ENCODE data around the gene RABAC1.

The RABAC1 gene

DNA sequence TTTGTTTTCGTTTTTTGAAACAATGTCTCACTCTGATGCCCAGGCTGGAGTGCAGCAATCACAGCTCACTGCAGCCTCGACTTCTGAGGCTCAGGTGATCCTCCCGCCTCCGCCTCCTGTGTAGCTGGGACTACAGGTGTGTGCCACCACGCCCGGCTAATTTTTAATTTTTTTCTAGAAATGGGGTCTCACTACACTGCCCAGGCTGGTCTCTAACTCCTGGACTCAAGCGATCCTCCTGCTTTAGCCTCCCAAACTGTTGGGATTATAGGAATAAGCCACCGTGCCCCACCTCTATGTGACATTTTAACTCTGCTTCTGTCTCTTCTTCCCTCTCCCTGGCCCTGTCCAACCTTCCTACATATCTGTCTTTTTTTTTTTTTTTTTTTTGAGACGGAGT, 29.8 kb upstream of the RABAC1 start:
- DNase-seq: no peak

DNA sequence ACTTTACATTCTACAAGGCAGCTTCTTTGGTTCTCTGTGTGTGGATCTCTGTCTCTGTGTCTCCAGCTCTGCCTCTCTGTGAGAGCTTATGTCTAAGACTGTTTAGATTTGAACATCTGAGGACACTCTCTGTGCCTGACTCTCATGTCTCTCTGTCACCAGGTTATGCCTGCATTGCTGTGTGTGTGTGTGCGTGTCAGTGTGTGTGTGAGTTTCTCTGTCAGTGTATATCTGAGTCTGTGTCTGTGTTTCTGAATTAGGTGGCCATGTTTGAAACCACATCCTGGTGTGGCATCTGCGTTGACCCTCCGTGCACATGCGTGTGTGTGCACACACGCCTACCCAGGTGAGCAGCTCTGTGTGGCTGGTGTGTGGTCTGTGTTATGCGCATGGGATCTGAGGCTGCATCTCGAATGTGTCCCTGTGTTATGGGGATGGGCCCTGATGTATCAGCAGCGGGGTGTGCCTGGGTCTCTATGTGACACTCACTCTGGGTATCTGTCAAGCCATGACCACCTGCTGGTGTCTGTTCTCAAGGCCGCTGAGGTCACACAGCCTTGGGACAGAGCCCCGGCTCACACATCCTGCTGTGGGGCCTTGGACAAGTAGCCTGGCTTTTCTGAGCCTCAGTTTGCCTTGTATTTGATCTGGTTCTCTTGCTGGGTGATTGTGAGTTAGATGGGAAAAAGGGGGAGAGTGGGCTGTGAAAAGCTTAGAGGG, 28.2 kb upstream of the RABAC1 start:
- DNase-seq: no peak

DNA sequence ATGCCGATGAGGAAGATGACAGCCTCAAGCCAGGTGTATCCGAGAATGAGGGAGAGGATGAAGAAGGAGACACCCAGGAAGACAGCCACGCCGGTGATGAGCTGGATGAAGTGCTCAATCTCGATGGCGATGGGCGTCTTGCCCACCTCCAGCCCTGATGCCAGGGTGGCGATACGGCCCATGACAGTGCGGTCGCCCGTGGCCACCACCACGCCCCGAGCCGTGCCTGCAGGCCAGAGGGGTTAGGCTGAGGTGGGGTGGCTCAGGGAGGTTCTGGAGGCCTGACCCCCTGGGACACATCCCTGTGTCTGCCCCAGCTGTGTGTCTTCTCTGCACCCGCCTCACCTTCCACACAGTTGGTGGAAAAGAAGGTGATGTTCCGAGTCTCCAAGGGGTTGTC, 25.8 kb upstream of the RABAC1 start:
- no peak for DNase-seq

DNA sequence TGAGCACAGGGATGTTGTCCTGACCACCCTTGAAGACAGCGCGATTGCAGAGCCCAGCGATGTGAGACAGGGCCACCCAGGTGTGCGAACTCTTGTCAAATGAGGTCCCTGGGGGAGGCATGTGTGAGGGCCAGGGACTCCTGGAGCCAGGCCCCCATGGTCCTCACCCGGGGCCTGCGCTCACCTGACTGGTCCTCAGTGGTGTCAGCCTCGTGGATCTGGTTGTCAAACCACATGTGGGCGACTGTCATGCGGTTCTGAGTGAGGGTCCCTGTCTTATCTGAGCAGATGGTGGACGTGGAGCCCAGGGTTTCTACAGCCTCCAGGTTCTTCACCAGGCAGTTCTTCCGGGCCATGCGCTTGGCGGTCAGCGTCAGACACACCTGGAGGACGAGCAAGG, 22.6 kb upstream of the RABAC1 start:
- DNase-seq: no peak

DNA sequence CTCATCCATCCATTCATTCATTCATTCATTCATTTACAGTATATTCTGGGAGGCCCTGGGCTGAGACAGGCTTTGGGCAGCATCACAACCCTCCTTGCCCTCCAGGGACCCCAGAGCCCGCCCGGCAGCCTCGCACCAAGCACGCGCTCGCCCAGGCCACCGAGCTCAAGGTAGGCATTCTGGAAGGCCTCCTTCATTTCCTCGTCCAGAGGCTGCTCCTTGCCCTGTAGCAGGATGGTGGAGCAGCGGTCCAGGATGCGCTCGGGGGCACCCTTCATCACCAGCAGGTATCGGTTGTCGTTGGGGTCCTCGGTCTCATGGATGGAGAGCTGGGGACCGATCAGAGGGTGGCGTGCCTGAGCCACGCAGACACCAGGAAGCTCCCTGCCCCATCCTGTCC, 19.3 kb upstream of the RABAC1 start:
- DNase-seq: no peak

DNA sequence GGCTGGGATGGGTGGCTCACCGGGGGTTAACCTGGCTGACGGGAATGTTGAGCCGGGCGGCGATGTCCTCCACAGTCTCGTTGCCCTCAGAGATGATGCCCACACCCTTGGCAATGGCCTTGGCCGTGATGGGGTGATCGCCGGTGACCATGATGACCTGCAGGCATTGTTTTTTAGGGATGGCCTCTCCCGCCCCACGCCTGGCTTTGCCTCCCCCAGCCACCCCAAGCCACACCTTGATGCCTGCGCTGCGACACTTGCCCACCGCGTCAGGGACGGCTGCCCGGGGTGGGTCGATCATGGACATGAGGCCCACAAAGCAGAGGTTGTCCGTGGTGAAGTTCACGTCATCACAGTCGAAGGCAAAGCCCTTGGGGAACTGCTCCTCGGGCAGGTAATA, 18.8 kb upstream of the RABAC1 start:
- DNase-seq: no peak

DNA sequence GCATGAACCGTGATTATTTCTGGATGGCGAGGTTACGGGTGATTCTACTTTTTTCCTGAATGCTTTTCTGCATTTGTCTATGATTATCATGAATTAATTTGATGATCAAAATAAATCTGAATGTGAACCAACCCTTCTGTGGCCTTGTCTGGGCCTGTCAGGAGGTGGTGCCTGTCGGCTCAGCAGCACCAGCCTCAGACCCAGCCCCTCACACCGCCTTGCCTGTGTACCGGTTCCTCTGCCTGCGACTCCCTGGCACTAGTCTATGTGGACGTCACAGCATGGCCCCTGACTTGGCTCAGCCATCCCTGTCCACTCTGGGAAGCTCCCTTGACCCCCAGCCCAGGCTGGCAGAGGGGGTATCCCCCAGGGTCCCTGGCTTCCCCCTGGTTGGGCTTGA, 15.5 kb upstream of the RABAC1 start:
- DNase-seq: no peak

DNA sequence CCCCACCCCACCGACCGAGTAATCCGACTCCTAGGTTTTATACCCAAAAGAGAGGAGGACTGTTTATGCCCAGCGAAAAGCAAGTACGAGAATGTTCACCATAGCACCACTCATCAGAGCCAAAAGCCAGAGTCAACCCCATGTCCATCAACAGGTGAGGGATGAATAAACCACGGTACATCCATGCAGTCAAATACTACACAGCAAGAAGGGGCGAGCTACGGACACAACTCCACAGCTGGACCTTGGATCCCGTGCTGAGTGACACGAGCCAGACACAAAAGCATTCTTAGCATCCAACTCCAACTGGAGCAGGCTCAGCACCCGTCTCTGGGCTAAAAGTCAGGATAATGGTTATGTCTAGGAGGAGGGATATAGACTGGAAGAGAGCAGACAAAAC, 12.2 kb upstream of the RABAC1 start:
- no peak for DNase-seq

DNA sequence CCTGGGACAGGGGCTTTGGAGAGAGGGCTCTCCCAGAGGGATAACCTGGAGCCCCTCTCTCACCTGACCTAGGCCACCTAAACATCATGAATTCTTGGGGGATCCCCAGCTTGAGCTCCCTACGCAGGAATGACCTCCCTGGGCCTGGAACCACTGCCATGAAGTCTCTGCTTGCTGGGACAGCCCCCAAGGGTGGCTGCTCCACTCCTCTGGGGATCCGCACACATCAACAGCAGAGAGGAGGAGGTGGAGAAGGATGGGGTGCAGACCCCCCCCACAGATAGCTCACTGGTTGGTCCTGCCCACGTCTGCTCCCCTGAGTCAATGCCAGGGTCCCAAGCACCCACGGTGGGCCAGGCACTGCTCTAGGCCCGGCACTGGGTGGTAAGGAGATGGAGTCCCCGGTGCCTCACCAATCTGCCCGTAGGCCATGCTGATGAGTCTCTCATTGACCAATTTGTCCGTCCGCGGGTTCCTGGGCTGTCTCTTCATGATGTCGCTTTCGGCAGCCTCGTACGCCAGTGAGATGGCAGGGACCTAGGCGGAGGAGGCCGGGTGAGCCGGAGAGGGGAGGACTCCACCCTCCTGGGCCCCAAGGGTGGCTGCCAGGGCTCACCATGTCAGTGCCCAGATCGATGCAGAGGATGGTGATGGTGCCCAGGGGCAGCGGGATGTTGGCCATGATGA, 10.8 kb upstream of the RABAC1 start:
- DNase-seq: no peak

DNA sequence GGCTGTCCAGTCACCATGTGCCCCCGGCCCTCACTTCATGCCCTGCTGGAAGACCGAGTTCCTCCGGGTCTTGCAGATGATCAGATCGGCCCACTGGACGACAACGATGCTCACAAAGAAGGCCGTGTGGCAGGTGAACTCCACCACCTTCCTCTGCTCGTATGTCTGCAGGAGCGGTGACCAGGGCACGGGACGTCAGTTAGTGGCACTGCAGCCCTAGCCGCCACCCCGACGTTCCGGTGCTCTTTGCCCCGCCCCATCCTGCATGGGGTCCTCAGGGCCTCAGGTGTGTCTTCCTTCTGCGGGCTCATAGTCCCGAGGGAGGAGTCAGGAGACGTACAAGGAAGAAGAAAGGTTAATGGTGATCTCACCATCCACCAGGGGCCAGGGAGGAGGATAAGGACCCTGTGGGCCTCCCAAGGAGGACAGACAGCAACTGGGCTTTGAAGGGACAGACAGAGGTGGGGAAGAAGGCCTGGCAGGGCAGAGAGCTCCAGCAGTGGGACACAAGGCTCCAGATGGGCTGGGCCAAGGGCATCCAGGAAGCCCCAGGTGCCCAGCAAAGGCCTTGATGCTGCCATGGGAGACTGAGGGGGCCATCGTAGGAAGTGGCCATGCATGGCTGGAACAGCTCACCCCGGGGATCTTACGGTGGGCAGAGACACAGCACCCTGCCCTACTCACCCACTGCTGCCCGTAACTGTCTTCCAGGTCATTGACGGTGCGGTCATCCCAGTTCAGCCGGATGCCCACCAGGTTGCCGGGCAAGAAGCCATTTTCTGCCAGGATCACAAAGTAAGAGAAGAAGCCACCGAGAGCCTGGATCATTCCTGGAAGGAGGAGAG, 9.9 kb upstream of the RABAC1 start:
- DNase-seq: no peak

DNA sequence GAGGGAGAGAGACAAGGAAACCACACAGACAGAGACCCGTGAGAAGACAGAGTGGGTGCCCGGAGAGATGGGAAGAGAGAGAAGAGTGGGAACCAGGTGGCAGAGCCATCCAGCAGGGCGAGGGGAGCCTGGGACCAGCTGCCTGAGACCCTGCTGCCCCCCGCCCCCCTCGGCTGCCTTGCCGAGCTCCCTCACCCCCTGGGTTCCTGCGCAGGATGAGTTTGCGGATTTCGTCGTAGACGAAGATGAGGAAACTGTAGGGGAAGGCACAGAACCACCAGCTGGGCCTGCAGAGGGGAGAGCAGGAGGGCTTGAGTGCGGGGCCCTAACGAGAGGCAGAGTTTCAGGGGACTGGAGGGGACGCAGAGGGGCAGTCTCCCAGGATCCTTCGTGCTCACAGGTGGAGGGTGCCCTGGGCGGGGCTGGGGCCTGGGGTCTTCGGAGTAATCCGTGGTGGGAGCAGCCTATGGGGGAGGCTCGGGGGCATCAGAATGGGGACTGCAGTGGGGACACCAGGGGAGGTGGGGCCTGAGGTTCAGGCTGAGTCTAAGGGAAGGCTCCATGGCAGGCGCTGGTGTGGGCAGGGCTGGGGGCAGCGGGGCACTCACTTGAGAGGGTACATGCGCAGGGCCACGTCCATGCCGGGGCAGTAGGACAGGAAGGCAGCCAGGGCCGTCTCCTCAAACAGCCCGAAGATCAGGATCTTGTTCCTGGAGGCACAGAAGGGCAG, 8.1 kb upstream of the RABAC1 start:
- DNase-seq: no peak

DNA sequence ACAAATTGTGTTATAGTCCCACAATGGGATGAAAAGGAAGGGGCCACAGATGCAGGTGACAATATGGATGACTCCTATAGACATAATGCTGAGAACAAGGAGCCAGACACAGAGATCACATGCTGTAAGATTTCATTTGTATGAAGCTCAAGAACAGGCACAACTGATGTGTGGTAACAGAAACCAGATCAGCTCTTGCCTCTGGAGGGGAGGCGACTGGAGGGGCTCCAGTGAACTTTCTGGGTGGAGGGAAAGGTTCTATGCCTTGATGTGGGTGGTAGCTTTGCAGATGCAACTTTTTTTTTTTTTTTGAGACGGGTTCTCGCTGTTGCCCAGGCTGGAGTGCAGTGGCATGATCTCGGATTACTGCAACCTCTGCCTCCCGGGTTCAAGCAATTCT, 6.0 kb upstream of the RABAC1 start:
- no peak for DNase-seq

DNA sequence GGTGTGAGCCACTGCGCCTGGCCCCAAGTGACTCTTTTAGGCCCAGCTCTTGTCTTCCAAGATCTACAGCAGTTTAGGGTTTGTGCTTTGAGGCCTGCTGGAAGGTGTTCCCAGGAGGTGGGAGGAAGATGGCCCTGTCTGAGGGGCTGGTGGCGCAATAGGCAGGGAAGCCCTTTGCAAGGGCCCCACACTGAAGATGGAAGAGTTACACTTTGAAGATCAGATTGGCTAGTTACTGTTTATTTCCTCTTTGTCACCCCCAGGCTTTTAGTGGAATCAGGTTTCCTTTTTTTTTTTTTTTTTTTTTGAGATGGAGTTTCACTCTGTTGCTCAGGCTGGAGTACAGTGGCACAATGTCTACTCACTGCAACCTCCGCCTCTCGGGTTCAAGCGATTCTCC, 1.9 kb upstream of the RABAC1 start:
- DNase-seq: no peak

DNA sequence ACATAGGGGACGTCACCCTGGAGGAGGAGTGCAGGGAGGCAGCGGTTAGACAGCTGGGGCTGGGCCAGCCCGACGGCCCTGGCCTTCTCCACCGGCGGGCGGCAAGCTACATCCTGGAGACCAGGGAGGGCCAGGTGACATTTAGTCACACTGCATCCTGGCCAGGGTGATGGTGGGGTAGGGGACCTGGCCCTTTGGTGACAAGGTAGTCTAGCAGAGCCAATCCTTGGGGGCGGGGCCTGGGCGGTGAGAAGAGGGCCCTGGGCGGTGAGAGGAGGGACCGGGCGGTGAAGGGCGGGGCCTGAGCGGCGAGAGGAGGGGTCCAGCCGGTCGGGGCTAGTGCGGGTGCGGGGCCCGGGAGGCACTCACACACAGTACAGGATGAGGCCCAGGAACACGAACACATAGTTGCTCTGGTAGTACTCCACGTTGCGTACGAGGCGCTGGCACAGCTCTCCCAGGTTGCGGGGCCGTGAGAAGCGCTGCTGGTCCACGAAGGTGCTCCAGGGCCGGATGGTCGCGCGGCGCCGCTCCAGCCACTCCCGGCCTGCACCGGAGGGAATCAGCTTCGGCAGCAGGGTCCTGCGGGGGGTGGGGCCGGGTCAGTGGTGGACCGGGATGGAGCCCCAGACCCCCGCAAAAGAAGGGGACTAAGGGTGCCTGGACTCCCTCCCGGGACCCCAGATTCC, 610 bp downstream of the RABAC1 start:
- peak; percentile 94 for DNase-seq

DNA sequence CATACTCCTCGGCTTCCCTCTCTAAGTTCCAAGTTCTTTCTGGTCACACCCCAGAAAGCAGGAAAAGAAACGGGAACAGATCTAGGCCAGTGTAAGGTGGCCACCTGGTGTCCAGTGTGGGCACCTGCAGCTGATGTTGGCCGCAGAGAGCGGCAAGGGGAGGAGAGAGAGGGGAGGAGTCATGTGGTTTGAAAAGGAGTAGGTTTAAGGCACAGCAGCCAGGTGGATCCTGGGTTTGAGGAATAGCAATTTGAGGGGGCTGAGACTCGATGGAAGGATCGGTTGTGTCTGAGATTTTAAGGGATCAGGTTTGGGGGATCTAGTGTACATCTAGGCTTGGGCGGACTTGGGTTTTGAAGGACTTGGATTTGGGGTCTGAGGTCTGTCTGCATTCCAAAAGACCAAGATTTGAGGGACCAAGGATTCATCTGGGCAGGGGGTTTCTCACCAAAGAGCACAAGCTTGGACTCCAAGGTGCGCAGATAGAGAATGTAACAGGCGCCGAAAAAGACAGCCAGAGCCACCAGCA, 1.2 kb downstream of the RABAC1 start:
- peak; percentile 61 for DNase-seq

DNA sequence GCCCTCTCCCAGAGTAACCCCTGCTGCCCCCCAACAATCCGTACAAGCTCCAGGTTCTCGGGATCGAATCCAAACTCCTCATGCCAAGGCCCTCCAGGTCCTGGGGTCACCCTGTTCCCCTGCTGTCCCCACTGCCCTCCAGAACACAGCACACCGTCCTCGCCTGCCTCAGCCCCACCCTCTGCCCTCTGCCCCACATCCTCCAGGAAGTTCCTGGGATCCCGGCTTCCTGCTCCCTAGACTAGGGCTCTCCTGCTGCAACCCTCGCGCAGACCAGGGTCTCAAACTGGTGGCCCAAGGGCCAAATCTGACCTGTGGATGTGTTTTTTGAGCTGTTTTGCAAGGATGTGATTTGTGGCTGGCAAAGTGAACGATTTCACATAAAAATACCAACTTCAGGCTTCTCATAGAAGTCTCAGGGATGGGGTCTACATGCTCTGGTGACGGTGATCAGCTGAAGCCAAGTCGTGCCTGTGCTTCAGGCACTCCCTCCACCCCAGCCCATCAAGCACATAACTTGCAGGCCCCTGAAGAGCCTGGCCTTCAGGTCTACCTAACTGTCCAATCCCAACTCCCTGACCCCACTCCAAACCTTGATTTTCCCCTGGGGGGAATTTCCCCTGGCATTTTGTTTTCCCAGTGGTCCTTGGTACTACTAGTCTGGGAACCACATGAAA, 1.8 kb downstream of the RABAC1 start:
- DNase-seq: no peak

DNA sequence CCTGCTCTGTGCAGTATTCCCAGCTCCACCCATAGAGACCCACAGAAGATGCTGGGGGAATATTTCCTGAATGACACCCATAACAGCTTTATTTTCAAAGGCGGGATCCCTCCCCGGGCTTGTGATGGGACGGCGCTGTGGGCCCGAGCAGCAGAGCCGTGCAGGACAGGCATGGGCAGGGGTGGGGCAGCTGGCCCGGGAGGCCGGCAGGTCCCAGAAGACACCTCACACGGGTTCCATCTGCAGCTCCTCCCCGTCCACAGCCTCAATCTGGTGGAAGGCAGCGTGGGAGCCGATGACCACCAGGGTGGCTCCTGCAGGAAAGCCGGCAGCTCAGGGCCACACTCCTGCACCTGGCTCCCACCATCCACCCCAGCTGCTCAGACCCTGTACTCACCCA, 2.5 kb downstream of the RABAC1 start:
- no peak for DNase-seq

DNA sequence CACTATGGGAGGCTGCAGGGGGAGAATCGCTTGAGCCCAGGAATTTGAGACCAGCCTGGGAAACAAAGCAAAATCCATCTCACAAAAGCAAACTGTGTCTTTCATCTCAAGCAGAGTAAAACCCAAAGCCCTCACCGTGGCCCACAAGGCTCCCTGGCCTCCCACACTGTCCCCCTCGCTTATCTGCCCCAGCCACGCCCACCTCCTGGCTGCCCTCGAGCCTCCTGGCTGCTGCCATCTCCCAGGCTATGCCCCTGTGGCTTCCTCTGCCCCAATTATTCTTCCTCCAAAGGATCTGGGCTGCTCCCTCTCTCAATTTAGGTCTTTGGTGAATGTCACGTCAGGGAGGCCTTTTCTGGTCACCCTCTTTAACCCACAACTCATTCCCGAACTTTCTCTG, 3.6 kb downstream of the RABAC1 start:
- no peak for DNase-seq

DNA sequence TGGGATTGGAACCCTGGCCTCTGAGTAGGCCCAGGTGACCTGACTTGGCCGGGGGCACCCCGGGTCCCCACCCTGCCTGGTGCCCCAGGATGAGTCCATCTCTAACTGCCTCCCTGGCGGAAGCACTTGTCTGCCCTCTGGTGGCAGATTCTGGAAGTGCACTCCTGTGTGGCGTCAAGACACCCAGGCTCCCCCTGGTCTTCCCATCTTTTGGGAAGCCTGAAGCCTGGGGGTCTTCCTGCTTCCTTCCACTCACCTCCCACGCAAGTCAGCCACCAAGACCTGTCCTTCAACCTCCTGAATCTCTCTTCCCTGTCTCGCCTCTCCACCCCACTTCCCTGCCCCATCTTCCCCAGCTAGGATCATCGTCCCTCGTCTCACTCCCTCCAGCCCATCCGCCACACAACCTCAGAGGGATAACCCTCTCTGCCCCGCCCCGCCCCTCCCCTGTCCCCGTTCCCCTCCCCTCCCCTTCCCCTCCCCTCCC, 7.4 kb downstream of the RABAC1 start:
- DNase-seq: peak; percentile 91

DNA sequence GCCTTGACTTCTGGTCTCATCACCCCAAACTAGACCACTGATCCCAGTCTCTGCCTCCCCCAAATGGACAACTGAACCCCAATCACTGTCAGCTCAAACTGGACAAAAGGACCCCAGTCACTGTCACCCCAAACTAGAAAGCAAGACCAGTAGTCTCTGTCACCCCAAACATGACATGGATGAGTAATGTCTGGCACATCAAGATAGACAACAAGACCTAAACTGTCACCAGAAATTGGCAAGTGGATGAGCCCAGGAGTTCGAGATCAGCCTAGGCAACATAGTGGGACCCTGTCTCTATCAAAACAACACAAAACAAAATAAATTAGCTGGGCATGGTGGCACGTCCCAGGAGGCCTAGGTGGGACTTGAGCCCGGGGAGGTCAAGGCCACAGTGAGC, 12.0 kb downstream of the RABAC1 start:
- no peak for DNase-seq

DNA sequence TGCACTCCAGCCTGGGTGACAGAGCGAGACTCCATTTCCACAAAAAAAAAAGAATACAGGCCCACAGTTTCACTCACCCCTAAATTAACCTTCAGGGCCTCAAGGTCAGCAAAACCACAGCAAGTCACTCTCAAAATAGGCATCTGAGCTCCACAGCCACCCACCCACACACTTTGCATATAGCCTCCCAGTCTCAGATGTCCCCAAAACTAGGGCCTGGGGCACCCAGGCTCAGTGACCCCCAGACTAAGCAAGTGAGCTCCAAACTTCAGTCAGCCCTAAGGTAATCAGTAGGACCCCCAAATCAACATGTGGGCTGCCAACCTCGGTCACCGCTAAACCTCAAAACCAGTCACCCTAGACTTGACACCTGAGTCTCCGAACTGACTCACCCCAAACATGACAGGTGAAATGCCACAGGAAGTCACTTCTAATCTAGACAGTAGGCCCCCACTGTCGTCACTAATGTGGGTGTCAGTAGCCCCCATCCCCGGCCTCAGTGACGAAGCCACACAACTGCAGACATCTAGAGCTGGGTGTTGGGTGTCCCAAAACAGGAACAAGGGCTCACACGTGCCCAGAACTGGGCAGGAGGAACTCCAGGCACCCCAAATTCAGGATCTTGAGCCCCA, 13.9 kb downstream of the RABAC1 start:
- DNase-seq: peak; percentile 94
